HAP-1 (cell line): ENCODE data around the gene FZD7.

Experiments used
- DNase-seq, 2 experiments: peaks; one replicate each; pipeline ENCODE4 v3.0.0-alpha.2; 2016 to 2020; ENCODE audit warnings: low spot score in 2 of 2
- H3K27me3 ChIP-seq: fragments of 250-450 bp; sonication (Bioruptor Pico); 2 replicates; pipeline ENCODE4 v1.5.1; 2020; ENCODE audit warnings: low read depth, mild to moderate bottlenecking, moderate library complexity
- H3K36me3 ChIP-seq: fragments of 250-450 bp; sonication (Bioruptor Pico); replicated peaks from 2 replicates; pipeline ENCODE4 v1.5.1; 2020; ENCODE audit warnings: mild to moderate bottlenecking
- H3K4me1 ChIP-seq: fragments of 250-450 bp; sonication (Bioruptor Pico); 2 replicates; pipeline ENCODE4 v1.5.1; 2020; ENCODE audit warnings: mild to moderate bottlenecking
- H3K4me3 ChIP-seq: fragments of 250-450 bp; sonication (Bioruptor Pico); 2 replicates; pipeline ENCODE4 v1.5.1; 2020; ENCODE audit warnings: mild to moderate bottlenecking, moderate library complexity
- H3K9me3 ChIP-seq: fragments of 250-450 bp; sonication (Bioruptor Pico); 2 replicates; pipeline ENCODE4 v1.5.1; 2020; ENCODE audit warnings: mild to moderate bottlenecking, moderate library complexity
- in situ Hi-C: fragments of 300-500 bp; cut with MboI; formaldehyde crosslinking; loops from 3 replicates; pipeline ENCODE4 v1.14.3; 2020; ENCODE audit warnings: low sequenced_read_pairs, inconsistent platforms, mixed read lengths

Gene FZD7

GRCh38 chr2:202035941-202036372 is 2.3 kb downstream of the FZD7 start:
- no peaks in the 10 kb centered on the region for H3K27me3 ChIP-seq
- H3K4me3 ChIP-seq = peak overlapping the region; percentile 32
- H3K9me3 ChIP-seq = no peaks in the 10 kb centered on the region
- H3K36me3 ChIP-seq = peaks cover 6% of the 10 kb centered on the region
- no peak for DNase-seq
- peaks cover 59% of the 10 kb centered on the region for H3K4me1 ChIP-seq
- in situ Hi-C loops = no loop called here

DNA sequence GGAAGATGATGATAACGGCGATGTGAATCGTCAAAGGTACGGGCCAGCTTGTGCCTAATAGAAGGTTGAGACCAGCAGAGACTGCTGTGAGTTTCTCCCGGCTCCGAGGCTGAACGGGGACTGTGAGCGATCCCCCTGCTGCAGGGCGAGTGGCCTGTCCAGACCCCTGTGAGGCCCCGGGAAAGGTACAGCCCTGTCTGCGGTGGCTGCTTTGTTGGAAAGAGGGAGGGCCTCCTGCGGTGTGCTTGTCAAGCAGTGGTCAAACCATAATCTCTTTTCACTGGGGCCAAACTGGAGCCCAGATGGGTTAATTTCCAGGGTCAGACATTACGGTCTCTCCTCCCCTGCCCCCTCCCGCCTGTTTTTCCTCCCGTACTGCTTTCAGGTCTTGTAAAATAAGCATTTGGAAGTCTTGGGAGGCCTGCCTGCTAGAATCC is 3.0 kb downstream of the FZD7 start:
- DNase-seq = peak; percentile 69 to 78
- Histone ChIP-seq H3K4me3 (peak overlapping the region; percentile 32), H3K27me3 (no peaks in the 10 kb centered on the region), H3K9me3 (no peaks in the 10 kb centered on the region), H3K36me3 (peaks cover 6% of the 10 kb centered on the region), H3K4me1 (peaks cover 53% of the 10 kb centered on the region)
- in situ Hi-C loops = no loop called here

- in situ Hi-C loops = no loop called here
- Histone ChIP-seq H3K4me1 (peaks cover 48% of the 10 kb centered on the region), H3K9me3 (no peaks in the 10 kb centered on the region), H3K27me3 (no peaks in the 10 kb centered on the region), H3K36me3 (peaks cover 6% of the 10 kb centered on the region), H3K4me3 (peak overlapping the region; percentile 32)
- peak; percentile 70 to 98 for DNase-seq
Measured at GRCh38 chr2:202037086-202037485, 3.4 kb downstream of the FZD7 start.

DNA sequence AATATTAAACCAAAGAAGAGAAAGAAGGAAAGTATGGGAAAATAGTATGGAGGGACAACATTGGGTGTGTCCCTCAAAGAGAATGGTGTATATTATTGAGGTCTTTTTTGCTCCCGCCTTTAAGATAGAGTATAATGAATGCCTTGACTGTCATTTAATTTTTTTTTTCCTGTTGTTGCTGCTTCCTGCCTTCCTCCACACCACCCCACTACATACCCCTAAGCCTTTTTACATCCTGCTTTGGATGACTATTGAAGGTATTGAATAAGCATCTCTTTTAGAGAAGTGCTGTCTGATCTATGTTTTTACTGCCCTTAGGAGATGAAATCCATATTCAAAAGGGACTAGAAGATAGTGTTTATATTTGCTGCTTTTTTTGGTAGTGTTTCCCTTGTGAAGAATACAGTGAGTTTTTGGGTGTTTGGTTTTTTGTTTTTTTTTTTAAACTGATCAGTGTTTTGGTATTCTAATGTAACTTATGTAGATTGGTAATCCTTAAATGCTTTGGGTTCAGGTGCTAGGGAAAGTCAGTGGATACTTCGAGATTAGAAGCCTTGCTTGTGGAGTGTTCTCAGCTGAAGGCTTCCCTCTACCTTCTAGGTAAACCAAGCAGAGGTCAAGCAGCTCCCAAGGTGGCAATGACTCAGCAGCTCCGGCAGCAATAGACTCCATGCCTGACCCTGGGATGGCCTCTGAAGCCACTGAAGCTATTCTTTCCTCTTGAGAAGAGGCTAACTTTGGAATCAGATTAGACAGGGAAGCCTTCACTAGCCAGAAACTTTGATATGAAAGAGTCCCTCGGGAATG is 5.0 kb downstream of the FZD7 start:
- H3K4me3 ChIP-seq = no peak overlapping the region
- H3K4me1 ChIP-seq = peaks cover 45% of the 10 kb centered on the region
- H3K36me3 ChIP-seq = peaks cover 6% of the 10 kb centered on the region
- in situ Hi-C loops = no loop called here
- no peaks in the 10 kb centered on the region for H3K9me3 ChIP-seq
- H3K27me3 ChIP-seq = no peaks in the 10 kb centered on the region
- peak; percentile 43 to 54 for DNase-seq

DNA sequence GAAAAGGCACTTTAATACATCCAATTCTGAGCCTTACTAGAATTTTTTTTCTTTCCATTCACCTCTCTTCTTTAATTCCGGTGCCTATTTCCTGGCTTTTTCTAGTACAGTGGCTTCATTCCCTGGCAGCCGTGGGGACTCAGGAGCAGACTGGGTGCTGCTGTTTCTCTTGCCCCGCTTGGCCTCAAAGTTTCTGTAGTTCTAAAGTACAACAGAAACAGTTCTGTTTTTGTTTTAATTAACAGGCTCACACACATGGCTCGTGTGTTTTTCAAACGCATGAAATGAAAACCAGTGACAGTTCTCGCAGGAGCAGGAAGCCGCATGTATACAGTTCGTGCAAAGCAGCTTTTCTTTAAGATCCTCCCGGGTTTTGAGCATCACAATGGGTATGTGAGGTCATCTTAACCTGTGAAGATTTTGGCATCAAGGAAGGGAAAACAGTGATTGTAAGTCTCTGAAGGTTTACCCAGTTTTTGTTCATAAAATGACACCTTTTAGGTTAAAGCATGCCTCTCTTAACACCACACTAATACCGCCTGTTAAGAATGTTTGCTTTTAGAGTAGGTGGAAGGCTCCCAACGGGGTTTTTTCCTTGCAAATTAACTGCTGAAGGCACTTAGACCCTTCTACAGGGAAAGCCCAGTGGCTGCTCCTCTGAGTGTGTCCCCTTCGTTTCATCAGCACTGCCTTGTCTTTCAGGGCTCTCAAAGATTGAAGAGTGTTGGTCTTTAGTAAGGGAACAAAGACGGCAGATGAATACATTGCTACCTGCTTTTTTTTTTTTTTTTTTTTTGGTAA is 5.8 kb downstream of the FZD7 start:
- no peak for DNase-seq
- H3K4me3 ChIP-seq = no peak overlapping the region
- in situ Hi-C loops = no loop called here

DNA sequence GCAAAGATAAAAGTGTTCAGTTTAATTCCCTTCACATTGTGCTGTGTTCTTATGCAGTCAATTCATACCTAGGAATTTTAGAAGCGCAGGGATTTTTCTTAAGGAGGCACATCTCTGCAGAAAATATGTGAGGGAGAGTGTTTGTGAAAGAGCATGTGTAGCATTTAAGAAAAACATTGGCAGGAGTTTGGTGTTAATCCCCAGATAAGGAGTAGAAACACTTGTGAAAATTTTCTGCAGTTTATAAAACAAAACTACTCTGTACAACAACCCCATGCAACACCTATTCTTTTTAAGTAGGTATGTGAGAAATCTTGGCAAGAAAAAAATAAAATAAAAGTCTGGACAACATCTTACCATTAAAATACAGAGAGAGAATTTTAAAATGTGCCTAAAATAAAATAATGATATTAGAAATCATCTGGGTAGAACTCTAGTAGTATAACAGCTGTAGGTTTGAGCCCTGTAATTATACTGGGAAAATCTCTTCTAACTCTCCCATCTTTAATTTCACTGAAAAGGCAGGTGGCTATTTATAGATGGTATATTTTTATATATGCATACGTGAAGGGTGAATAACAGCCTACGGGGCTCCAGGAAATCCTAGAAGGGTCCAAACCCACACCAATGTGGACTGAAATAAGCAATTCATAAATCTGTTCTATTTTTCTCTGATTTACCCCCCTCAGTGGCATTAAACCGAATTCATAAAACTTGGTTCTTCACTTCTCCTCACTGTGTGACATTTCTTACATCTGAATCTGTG is 6.6 kb downstream of the FZD7 start:
- no peaks in the 10 kb centered on the region for H3K27me3 ChIP-seq
- no peaks in the 10 kb centered on the region for H3K9me3 ChIP-seq
- no peak overlapping the region for H3K4me3 ChIP-seq
- in situ Hi-C loops = no loop called here
- H3K4me1 ChIP-seq = peaks cover 42% of the 10 kb centered on the region
- no peak for DNase-seq
- H3K36me3 ChIP-seq = peaks cover 4% of the 10 kb centered on the region

More for the DNA sequence above, 5.8 kb downstream of the FZD7 start:
- Histone ChIP-seq H3K27me3 (no peaks in the 10 kb centered on the region), H3K36me3 (peaks cover 6% of the 10 kb centered on the region), H3K9me3 (no peaks in the 10 kb centered on the region), H3K4me1 (peaks cover 45% of the 10 kb centered on the region)

- no peak for DNase-seq
- Histone ChIP-seq H3K4me3 (no peak overlapping the region), H3K36me3 (no peaks in the 10 kb centered on the region), H3K9me3 (no peaks in the 10 kb centered on the region), H3K4me1 (peaks cover 31% of the 10 kb centered on the region), H3K27me3 (no peaks in the 10 kb centered on the region)
- in situ Hi-C loops = no loop called here
Measured at GRCh38 chr2:202042444-202042843, 8.8 kb downstream of the FZD7 start.

DNA sequence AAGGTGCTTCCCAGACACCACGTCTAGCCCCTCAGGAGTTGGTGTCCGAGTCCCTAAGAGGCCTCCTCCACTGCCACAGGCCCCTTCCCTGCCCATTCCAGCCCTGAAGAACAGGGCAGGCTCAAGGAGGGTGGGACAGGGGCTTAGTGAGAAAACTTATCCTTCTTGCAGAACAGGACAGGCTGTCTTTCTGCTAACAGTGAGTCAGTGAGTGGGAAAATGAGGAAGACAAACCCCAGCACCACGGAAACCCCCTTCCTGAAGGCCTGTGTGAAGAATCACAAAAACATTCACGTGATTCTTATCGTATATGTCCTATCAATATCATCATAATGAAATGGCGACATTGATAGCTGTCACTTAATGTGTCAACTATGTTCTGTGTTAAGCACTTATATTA is 9.8 kb downstream of the FZD7 start:
- Histone ChIP-seq H3K9me3 (no peaks in the 10 kb centered on the region), H3K36me3 (no peaks in the 10 kb centered on the region), H3K4me3 (no peak overlapping the region), H3K4me1 (peaks cover 22% of the 10 kb centered on the region), H3K27me3 (no peaks in the 10 kb centered on the region)
- DNase-seq = no peak
- in situ Hi-C loops = no loop called here

DNA sequence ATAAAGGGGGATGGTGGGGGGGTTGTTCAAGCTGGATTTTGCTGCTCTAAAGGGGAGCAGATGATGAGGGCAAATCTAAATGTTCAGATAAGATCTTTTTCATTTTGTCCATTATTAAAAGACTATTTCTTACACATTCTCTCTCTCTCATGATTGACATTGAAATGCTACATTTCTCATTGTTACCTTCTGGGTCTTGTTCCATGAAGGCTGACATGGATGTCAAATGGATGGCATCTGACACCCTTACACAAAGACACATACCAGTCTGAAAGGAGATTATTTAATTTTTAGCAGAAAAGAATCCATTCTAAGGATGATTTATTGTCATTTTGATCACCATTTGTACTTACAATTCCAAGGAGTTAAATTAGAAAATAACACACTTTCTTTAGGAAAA is 11.1 kb downstream of the FZD7 start:
- H3K36me3 ChIP-seq = no peaks in the 10 kb centered on the region
- peaks cover 9% of the 10 kb centered on the region for H3K4me1 ChIP-seq
- in situ Hi-C loops = no loop called here
- no peaks in the 10 kb centered on the region for H3K27me3 ChIP-seq
- H3K4me3 ChIP-seq = no peak overlapping the region
- no peaks in the 10 kb centered on the region for H3K9me3 ChIP-seq
- no peak for DNase-seq

DNA sequence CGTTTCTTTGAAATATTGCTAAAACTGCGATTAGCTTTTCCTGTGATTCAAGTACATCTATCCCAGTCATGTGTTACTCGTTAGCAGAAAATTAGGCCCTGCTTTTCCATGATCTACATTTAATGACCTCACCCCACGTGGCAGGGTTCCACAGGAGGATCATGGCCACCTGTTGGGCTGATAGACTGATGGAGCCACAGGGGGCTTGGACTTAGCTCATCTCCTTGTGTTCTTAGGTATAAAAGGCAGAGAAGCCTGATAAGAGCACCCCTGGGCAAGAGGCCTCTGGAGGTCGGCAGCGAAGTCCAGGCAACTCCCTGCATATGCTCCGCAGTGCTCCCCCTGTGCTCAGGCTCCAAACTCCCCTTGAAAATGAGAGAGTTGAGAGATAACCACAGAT is 12.9 kb downstream of the FZD7 start:
- DNase-seq = no peak
- H3K36me3 ChIP-seq = no peaks in the 10 kb centered on the region
- no peaks in the 10 kb centered on the region for H3K27me3 ChIP-seq
- no peaks in the 10 kb centered on the region for H3K4me1 ChIP-seq
- H3K9me3 ChIP-seq = no peaks in the 10 kb centered on the region
- in situ Hi-C loops = no loop called here
- no peak overlapping the region for H3K4me3 ChIP-seq

GRCh38 chr2:202049092-202049728 is 15.6 kb downstream of the FZD7 start:
- no peak overlapping the region for H3K4me3 ChIP-seq
- H3K9me3 ChIP-seq = no peaks in the 10 kb centered on the region
- in situ Hi-C loops = no loop called here
- no peak for DNase-seq
- no peaks in the 10 kb centered on the region for H3K36me3 ChIP-seq
- H3K27me3 ChIP-seq = no peaks in the 10 kb centered on the region
- H3K4me1 ChIP-seq = no peaks in the 10 kb centered on the region

DNA sequence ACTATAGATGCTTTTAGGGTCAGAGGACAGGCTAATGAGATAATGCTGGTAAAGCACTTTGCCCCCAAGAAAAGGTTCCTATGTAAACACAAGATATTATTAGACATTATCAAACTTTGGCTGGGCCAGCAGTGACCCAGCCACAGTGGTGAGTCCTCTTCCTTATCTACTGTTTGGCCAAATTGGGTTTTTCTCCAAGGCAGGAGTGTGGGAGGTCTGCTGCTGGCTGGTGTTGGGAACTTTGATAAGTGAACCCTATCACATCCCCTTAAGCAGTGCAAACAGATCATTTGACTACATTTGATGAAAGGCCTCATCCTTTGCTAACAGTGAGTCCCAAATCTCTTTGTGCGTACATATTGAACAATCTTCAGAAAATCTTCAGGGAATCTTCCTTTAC is 16.2 kb downstream of the FZD7 start:
- in situ Hi-C loops = no loop called here
- Histone ChIP-seq H3K9me3 (no peaks in the 10 kb centered on the region), H3K4me3 (no peak overlapping the region), H3K36me3 (no peaks in the 10 kb centered on the region), H3K27me3 (no peaks in the 10 kb centered on the region), H3K4me1 (no peaks in the 10 kb centered on the region)
- DNase-seq = no peak

DNA sequence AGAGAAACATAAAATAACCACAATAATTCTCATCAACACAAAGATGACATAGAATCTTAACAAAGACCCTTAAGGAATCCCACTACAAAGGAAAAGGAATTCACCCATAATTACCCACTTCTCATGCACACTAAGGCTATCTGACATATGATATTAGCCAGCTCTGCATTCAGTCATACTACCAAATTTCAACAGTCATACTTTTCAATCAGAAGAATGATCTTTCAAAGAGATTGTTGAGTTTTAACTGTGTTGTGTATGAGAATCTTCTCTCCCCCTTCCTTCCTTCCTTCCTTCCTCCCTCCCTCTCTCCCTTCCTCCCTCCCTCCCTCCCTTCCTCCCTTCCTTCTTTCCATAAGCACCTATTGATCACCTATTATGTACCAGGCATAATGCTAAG is 17.0 kb downstream of the FZD7 start:
- H3K4me1 ChIP-seq = no peaks in the 10 kb centered on the region
- DNase-seq = no peak
- in situ Hi-C loops = no loop called here
- H3K9me3 ChIP-seq = no peaks in the 10 kb centered on the region
- H3K4me3 ChIP-seq = no peak overlapping the region
- H3K27me3 ChIP-seq = no peaks in the 10 kb centered on the region
- H3K36me3 ChIP-seq = no peaks in the 10 kb centered on the region
